DMS 273 treated with DMSO at 0.1 percent for 48 hours (cell line): Measurements from ENCODE around the gene KIAA1755.
"Not testable (repeated sequence)": the region's sequence is repeated elsewhere in the genome, so short reads cannot be mapped to it uniquely, and the experiment has no call there.

Source experiments
- DNase-seq: peaks from one replicate; lab custom pipeline; 2025; lab: John Stamatoyannopoulos, UW

KIAA1755 gene

DNA sequence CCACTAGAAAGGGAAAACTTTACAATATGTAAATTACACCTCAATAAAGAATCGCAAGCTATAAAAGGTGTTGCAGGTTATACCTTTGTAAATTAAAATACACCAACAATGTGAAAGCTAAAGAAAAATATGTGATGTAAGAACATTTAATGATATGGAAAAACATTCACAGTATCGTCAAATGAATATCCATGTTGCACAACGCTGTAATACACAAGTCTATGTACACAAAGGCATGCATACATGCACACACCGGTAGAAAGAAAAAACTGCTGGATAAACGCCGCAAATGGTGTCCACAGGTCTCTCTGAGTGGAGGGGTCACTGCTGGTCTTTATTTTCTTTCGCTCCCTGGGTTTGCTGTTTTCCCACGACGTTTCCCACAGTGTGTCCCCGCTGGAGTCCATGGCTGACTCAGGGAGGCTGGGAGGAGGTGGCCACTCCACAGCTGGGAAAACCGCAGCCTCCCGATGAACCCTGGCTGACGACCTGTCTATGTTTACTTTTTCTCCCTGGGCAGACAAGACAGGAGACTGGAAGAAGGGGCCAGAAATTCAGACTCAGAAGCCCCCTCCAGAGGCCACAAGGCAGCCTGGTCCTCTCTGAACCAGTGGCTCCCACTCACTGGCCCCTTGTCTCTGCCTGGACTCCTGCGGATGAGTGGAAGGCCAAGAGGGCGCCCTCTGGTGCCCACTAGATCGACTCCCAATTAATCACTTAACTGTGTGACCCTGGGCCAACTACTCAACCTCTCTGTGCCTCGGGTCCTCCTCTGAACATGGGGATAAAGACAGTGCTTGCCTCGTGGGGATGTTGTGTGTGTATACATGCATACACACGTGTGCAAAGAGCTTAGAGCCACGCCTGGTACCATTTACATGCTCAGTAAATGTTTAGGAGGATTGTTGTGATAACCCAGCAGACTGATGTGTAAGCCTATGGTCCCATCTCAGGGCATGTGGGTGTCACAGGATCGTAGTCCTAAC lies 30.6 kb upstream of the KIAA1755 start:
- DNase-seq: no peak

DNA sequence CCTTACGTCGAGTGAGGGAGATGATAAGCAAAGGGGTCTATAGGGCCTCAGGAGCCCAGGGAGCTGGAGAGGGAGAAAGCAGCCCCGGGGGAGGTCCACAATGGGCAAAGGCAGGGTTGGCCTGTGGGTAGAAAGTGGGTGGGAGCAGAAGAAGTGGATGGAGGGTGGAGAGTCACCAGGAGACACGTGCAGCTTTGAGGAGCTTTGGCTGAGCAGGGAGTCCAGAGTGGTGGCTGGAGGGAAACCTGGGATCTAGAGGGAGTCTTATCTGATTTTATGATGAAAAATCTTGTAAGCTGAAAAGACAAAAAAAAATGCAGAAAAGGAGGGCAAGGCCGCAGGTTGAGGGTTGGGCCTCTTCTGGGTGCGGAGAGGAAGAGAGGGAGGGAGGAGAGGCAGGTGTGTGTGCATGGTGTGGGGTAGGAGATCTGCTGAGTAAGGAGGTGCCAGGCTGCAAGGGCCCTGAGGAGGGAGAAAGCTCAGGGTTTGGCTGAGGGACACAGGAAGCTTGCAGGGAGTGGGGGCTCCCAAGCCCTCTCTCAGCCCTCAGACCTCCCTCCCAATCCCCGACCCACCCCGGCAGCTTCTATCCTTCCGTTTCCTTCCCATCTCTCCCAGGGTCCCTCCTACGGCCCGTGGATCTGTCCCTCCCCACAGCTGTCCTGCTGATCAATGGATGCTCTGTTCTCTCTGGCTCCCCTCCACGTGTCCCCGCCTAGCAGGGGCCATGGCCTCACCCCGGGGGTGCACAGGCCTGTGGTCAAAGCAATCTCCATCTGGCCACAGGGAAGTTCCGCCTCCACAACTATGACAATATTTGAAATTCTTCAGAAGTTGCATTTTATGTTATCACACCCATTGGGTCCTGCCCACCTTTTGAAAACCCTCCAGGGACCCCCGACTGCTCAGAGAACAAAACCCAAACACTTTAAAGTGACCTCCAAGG lies 26.3 kb upstream of the KIAA1755 start:
- no peak for DNase-seq

DNA sequence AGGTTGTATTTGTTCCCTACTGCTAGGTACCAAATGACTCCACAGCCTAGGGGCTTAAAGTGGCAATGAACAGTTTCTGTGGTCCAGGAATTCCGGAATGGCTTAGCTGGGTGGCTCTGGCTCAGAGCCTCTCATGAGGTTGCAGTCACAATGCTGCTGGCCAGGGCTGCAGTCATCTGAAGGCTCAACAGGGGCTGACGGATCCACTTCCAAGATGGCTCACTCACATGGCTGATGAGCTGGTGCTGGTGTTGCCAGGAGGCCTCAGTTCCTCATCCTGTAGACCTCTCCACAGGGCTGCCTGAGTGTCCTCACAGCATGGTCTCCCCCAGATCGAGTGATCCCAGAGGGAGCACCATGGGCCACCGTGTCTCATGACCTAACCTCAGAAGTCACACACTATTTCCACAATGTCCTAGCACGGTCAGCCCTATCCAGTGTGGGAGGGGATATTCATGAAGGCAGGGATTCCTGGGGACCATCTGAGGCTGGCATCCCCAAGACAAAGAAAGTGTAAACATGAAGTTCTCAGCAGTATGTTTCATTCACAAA lies 24.4 kb upstream of the KIAA1755 start:
- DNase-seq: no peak

DNA sequence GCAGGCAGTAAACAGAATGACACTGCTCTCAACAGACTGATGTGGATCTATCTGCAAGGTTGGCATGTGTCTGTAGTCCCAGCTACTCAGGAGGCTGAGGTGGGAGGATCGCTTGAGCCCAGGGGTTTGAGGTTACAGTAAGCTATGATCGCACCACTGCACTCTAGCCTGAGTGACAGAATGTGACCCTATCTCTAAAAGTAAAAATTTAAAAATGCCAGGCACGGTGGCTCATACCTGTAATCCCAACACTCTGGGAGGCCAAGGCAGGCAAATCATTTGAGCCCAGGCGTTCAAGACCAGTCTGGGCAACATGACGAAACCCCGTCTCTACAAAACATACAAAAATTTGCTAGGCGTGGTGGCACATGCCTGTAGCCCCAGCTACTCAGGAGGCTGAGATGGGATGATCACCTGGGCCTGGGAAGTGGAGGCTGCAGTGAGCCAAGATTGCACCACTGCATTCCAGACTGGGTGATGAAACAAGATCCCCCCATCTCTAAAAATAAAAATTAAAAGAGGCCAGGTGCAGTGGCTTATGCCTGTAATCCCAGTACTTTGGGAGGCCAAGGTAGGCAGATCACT lies 23.6 kb upstream of the KIAA1755 start:
- not testable (repeated sequence) for DNase-seq

DNA sequence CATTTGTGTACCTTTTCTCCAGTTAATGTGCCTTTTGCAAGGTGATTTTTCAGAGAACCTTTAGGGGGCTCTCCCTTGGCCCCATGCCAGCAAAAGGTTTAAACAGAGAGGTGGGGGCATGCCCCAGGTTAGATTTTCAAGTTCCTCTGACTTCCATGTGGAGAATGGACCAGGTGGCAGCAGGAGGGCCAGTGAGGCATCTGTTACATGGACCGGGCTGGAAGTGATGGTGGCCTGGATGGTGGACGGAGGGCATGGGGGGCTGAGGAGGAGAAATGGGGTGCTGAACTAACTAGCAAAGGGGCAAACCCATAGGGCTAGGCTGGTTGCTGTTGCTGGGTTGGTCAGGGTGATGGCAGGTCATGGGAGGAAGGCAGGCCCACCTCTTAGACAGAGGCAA lies 22.7 kb upstream of the KIAA1755 start:
- DNase-seq: no peak

DNA sequence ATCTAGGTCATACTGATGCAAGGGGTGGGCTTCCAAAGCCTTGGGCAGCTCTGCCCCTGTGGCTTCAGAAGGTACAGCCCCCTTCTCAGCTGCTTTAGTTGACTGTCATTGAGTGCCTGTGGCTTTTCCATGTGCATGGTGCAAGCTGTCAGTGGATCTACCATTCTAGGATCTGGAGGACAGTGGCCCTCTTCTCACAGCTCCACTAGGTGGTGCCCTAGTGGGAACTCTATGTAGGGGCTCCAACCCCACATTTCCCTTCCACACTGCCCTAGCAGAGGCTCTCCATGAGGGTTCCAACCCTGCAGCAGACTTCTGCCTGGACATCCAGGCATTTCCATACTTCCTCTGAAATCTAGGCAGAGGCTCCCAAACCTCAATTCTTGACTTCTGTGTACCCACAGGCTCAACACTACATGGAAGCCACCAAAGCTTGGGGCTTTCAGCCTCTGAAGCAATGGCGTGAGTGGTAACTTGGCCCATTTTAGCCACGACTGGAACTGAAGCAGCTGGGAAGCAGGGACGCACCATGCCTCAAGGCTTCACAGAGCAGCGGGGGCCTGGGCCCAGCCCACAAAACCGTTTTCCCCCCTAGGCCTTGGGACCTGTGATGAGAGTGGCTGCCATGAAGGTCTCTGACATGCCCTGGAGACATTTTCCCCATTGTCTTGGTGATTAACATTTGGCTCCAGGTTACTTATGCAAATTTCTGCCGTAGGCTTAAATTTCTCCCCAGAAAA lies 20.8 kb upstream of the KIAA1755 start:
- not testable (repeated sequence) for DNase-seq

DNA sequence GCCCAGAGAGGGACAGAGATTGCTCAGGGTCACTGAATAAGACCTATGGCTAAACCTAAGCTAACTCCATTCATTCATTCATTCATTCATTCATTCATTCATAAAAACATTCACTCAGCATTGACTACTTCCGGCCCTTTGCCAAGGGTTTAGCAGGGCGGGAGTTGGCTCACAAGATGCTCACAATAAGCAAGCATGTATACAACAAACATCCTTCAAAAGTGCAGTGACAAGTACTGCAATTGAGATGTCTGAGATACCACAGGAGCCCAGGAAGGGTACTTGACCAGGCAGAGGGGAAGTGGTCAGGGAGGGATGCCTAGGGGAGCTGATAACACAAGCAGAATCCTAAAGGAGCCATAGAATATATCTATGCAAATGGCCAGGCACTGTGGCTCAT lies 18.2 kb upstream of the KIAA1755 start:
- no peak for DNase-seq

DNA sequence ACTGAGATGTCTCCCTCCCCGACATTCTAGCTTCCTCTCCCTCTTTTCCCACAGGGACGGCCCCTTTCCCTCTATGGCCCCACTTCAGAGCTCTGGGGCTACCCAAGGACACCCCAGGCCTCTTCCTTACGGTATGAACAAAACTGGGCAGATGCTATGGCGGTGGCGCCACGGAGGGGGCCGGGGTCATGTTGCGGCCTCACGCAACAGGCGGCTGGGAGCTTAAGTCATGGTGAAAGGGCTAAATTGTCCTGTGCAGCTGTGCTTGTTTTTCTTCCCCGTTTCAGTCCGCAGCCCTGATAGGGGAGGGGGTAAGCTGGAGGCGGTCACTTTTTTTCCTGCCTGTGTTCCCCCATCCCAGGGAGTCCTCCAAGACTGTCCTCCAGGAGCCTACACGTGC lies 17.6 kb upstream of the KIAA1755 start:
- DNase-seq: peak; percentile 92

DNA sequence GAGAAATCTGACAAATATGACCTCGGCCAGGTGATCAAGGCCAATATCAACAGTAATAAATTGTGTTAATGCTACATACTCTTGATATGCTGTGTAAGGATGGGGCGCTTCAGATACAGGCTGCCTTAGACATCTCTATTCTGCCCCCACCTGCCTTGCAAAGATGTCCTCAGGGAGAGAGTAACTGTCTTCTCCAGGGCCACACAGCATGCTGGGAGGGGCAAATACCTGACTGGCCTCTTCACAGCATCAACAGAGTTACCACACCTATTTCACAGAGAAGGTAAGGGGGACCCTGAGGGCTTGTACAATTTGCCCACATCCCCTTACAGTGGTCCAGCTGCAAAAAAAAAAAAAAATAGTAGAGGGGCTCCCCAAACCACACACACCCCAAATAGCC lies 17.2 kb upstream of the KIAA1755 start:
- DNase-seq: no peak

DNA sequence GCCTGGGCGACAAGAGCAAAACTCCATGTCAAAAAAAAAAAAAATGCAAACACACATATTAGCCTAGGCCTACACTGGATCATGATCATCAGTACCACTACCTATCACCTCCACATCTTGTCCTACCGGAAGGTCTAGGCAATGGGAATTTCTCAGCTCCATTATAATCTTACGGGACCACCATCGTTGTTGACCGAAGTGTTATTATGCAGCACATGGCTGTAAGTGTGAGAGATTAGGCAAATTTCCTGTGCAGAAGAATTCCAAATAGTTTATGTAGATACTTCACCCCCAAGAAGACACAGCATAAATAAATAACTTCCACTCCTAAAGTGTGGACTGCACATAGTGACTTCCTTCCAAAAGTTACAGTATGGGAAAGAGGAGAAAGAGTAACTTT lies 16.8 kb upstream of the KIAA1755 start:
- no peak for DNase-seq

DNA sequence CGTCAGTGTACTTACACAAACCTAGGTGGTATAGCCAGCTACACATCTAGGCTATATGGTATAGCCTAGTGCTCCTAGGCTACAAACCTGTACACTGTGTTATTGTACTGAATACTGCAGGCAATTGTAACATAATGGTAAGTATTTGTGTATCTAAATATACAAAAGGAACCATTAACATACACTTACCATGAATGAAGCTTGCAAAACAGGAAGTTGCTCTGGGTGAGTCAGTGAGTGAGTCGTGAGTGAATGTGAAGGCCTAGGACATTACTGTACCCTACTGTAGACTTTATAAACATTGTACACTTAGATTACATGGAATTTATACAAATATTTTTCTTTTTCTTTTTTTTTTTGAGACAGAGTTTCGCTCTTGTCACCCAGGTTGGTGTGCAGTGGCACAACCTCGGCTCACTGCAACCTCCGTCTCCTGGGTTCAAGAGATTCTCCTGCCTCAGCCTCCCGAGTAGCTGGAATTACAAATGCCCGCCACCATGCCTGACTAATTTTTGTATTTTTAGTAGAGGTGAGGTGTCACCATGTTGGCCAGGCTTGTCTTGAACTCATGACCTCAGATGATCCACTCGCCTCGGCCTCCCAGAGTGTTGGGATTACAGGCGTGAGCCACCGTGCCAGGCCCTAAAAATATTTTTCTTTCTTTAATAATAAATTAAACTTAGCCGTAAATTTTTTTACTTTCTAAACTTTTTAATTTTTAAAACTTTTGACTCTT lies 15.4 kb upstream of the KIAA1755 start:
- no peak for DNase-seq

DNA sequence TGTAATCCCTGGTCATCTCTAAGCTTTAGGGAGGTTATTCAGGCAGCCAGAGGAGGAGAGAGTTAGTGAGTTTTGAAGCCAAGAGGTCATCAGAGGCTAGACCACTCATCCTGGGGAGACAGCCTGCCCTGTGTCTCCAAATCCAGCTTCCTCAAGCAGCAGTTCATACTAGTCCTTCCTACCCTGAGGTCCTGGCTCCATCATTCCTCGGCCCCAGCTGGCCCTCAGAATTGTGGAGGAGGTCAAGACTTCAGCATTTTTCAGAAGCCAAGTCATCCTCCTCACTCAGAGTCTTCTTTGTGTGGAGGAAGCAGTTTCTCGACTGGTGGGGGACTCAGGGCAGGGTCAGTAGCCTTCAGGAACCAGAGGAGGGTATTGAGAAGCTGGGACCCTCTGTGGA lies 12.4 kb upstream of the KIAA1755 start:
- no peak for DNase-seq

DNA sequence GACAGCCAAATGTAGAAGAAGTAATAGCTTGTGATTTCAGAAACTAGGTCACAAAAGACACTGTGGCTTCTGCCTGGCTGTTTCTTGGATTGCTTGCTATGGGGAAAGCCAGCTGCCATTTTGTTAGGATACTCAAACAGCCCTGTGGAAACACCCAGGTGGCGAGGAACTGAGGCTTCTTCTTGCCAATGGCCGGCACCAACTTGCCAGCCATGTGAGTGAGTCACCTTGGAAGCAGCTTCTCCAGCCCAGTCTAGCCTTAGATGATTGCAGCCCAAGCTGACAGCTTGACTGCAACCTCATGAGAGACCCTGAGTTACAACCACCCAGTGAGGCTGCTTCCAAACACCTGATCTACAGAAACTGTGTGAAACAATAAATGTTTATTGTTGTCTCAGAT lies 11.9 kb upstream of the KIAA1755 start:
- DNase-seq: no peak

DNA sequence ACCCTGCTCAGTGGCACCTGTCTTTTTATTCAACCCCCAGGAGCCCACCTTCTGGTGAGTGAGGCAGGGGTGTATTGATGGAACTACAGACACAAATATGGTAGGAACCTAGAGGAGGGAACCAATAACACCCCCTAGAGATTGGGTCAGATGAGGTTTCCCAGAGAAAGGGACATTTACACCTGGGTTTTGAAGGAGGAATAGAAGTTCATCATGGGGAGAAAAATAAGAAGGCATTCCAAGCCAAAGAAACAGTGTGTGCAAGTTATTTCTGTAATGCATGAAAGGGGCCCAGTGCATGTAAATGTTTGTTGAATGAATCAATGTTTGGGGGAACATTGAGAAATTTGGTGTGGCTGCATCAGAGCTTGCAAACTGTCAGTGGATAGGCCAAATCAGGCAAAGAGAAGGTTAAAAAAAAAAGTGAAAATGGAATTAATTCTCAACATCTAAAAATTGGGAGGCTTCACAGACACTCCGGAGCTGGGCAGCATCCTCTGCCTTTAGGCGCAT lies 11.1 kb upstream of the KIAA1755 start:
- DNase-seq: no peak

DNA sequence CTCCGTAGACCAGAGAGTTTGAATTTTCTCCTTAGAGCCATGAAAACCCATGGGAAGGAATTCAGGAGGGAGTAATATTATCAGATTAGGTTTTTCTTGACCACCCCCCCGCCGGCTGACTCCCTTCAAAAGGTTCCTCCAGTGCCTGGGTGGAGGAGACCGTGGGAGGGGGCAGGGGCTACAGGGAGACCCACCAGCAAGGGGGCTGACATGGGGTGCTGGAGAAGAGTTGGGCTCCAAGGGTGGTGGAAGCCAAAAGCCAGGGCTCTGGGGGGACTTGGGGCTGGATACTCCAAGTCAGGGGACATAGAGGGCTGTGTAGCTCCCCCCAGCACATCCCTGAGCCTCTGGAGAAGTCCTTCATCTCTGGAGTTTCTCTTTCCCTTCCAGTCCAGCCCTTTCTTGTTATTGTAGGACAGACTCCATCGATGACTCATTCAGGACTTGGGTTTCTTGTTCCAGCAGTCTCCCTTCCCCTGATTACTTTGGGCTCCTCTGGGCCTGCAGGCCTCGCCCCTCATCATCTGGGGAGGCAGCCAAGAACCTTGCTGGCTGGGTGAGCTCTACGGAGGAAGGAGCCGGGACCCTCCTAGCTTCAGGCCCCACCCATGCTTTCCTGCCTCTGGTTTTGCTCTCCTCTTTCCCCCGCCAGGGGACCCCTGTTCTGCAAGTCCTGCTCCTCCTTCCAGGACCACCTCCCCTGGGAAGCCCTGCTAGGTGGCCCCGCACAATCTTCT lies 10.5 kb upstream of the KIAA1755 start:
- DNase-seq: peak; percentile 40

DNA sequence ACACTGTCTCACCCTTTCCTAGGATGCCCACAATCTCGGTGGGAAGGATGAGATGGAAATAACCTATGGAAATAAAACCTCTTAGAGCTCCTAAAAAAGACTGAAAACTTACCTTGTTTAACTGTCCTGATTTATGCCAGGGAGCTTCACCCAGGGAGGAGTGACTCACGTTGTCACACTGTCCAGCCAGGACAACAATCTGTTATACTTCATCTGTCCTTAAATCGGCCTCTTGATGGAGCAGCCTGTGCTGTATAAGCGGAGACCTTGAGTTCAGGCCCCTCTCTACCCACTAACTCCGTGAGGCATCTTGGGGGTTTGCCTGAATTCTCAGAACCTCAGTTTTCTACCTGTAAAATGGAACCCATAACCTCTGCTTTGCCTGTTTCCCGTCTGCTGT lies 9.2 kb upstream of the KIAA1755 start:
- no peak for DNase-seq

DNA sequence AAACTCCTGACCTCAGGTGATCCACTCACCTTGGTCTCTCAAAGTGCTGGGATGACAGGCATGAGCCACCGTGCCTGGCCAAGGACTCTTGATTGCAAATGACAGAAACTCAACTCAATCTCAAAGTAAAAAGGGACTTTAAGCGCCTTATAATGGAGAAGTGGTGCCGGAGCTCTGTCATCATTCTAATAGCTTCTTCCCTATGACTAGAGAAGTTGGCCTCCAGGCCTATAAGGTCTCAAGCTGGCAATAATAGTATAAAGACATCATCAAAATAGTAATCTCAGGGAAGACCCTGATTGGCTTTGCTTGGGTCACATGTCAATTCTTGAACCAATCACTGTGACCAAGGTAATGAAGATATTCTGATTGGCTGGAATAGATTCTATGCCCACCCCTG lies 8.5 kb upstream of the KIAA1755 start:
- no peak for DNase-seq

DNA sequence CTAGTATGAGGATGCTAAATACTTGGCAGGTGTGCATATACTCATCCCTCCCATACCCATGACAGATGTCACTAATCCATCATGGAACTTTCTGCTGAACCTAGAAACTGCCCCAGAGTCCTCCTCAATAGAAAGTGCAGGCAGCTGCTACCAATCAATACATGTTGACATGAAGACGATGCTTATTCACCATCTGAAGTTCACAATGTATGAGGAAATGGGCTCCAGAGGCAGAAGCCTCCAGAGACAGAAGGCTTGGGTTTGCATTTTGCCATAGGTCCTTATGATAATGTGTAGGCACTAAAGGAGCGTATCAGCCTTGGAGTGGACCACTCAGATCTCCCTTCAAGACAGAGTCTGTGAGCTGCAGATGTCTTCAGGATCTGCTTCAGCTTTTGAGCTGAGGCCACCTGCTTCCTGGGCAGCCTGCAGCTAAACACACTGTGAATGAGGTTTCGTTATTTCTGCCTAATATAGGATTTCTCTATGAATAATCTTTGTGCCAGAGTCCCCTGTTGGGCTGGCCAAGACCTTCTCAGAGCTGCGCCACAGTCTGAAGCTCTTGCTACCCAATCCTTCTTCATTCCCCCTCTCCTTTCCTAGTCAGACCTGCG lies 7.5 kb upstream of the KIAA1755 start:
- DNase-seq: no peak

DNA sequence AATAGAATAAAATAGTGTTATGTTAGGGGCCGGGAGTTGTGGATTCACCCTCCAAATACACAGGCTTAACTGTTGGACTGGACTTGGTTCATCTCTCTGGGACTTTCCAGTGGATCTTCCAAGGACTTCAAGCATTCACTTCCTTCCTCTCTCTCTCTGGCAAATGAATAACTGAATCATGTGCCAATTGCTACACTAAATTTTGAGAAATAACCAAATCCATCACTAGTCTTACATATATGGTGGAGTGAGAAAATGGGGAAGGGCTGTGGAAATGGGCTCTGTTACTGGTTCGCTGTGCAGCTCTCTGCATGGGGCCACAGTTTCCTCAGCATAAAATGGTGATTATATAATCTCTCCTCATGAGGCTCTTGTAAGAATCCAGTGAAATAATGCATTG lies 6.8 kb upstream of the KIAA1755 start:
- no peak for DNase-seq
